Muscle of arm (tissue), 12 donors: ENCODE data around the gene AURKAIP1. TPM values are rescaled to one million over a fixed set of nuclear protein-coding genes. Genes with fewer than 3 reads are reported as not detected.
A peak's percentile ranks its signal among the peaks of the same experiment; 100 is the strongest.

Experiments used
- DNase-seq: peaks from one replicate; pipeline ENCODE4 v3.0.0-alpha.2; 2013
- polyA plus RNA-seq, 12 donors: library from polyadenylated mRNA; unstranded; fragments of 120-200 nt; gene quantifications; one replicate each; pipeline ENCODE4 v1.2.1, GENCODE V29; 2013; ENCODE audit not compliant: insufficient read length in 12 of 12

The AURKAIP1 gene
- polyA plus RNA-seq, 12 donors: 42.4 to 71.8 (median 52.7) TPM; not detected in 1

DNA sequence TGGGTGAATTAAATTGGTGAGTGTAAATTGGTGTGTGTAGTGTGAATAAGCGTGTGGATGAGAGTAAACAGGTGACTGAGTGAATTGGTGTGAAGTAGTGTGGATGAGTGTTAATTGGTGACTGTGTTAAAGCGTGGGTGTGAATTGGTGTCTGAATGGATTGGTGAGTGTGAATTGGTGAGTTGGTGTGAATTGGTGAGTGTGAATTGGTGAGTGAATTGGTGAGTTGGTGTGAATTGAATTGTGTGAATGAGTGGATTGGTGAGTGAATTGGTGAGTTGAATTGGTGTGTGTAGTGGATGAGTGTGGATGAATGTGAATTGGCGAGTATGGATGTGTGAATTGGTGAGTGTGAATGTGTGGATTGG, 8.3 kb downstream of the AURKAIP1 start:
- no peak for DNase-seq

- no peak for DNase-seq
Measured at GRCh38 chr1:1365875-1366698, 8.9 kb downstream of the AURKAIP1 start.

GRCh38 chr1:1364266-1364665, 10.7 kb downstream of the AURKAIP1 start:
- no peak for DNase-seq

GRCh38 chr1:1361982-1362423, 13.0 kb downstream of the AURKAIP1 start:
- peak; percentile 74 for DNase-seq

DNA sequence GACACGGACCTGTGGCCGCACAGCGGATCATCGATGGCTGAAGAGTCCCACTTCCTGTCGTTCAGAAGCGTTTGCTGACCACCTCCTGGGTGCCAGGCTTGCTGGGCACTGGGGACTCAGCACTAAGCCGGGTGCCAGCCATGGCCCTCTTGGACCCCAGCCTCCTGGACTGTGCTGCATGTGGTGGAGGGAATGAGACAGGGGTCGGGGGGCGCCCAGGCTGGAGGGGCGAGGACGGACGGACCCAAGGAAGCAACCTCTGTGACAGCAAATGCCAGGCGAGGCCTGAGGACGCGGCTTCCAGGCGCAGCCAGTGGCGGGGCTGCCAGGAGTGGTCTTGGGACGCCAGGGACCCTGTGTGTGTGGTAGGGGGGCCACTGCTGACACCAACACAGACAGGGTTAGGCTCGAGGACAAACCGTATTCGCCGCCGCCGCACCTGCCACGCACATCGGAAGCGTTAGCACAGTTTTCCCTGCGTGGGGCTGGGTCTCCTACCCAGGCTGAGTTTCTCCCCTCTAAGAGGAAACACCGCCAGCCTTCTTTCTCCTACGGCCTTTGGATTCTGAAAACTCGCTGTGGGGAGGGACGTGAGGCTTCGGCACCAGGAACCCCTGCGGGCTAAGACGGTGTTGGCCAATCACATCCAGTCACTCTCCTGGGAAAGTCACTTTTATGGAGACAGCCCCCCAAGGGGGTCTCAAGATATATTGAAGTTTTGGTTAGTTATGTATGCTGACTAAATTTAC, 13.6 kb downstream of the AURKAIP1 start:
- DNase-seq: no peak

- DNase-seq: peak; percentile 69
Measured at GRCh38 chr1:1360506-1361169, 14.4 kb downstream of the AURKAIP1 start.

- DNase-seq: peak; percentile 77
Measured at GRCh38 chr1:1359664-1360468, 15.1 kb downstream of the AURKAIP1 start.

- peak; percentile 52 for DNase-seq
Measured at GRCh38 chr1:1359308-1359663, 15.7 kb downstream of the AURKAIP1 start.

DNA sequence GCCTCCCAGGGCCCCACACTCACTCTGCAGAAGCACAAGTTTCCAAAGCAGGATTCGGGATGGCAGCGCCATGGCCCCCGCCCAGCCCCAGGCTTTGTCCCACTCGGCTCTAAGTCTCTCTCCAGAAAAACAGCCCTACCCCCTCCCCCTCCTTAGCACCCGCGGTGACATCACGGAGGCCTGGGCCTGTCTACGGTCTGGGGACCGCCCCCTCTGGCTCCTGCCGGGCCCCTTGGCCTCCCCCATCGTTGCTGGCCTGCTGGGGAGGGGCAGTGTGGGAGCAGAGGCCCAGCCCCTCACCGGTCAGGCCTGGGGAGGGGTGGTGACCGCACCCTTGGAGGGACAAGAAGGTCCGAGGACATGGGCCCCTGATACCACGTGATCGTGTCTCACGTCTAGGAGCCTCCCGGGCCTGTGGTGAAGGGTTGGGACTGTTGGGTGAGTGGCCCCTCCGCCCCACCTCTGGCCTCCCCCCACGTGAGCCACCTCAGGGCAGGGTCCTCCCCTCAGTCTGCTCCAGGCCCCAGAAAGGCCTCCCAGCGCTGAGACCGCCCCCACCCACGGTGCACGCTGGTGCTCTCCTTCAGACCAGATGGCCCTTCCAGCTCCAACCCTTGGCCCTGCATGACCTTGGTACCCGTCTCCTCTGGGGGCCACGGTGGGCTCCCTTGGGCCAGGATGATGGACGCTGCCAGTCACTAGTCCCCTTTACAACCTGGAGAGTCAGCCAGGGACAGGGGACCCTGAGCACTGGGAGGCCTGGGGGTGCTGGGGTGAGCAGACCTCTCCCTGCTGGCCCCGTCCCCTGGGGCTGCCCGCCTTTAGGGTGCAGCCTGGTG, 16.4 kb downstream of the AURKAIP1 start, which contains the start of gene MXRA8:
Gene MXRA8, minus strand, starts transcription at position 123 of the 839 bp plus-strand sequence. Its CDS starts 51 bp downstream, at position 72.
- peak; percentile 92 for DNase-seq

DNA sequence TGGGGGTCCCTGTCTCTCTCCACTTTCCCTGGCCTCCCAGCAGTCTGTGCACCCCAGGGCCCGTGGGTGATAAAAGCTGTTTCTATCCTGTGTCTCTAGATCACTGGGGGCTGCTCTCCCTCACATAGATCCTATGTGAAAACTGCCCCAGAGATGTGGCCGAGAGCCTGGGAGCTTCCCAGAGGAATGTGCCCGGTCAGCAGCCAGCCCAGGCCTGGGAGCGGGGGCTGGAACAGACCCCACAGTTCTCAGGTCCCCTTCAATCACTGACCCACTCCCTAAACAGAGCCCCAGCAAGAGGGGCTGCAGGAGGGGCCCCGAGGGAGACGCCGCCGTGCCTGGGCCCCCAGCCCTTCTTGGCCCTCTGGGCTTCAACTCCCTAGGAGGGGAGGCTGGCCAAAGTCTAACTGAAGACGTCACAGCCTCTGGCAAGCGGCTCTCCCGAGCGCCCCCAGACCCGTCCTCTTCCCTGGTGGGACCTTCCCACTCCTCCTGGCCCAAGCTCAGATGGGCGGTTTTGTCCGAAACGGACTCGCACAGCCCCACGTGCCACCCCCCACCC, 17.1 kb downstream of the AURKAIP1 start:
- DNase-seq: no peak

GRCh38 chr1:1356796-1357401, 18.1 kb downstream of the AURKAIP1 start:
- DNase-seq: no peak

DNA sequence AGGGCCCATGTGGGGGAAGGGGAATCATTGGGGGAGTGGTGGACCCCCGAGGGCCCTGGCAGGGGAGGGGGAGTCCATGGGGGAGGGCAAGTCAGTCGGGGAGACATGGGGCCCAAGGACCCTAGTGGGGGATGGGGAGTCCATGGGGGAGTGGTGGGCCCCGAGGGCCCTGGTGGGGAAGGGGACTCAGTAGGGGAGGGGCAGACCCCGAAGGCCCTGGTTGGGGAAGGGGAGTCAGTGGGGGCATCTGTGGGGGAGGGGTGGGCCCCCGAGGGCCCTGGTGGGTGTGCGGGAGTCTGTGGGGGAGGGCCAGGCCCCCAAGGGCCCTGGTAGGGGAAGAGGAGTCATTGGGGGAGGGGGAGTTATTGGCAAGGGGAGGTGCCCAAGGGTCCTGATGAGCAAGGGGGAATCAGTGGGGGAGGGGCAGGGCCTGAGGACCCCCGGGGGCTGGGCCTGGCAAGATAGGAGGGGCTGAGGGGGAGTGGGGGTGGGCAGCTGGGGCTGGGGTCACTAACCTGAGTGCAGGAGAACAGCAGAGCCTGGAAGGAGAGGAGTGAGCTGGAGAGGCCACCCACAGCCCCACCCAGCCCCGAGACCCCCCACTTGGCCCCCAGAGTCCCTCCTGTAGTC, 18.7 kb downstream of the AURKAIP1 start:
- no peak for DNase-seq

GRCh38 chr1:1355416-1355815, 19.6 kb downstream of the AURKAIP1 start:
- no peak for DNase-seq

GRCh38 chr1:1354271-1355247, 20.4 kb downstream of the AURKAIP1 start:
- DNase-seq: no peak

- no peak for DNase-seq
Measured at GRCh38 chr1:1353389-1354151, 21.4 kb downstream of the AURKAIP1 start.

- DNase-seq: no peak
Measured at GRCh38 chr1:1352786-1353388, 22.1 kb downstream of the AURKAIP1 start.
